Thoracic aorta (tissue), 2 donors: ENCODE results near the gene SOHLH1. TPM values are rescaled to one million over a fixed set of nuclear protein-coding genes. Genes with fewer than 3 reads are reported as not detected.

ENCODE experiments used
- ATAC-seq: fragments of 150-250 bp; one replicate; pipeline ENCODE4 v1.8.0; 2017; ENCODE audit warnings: low read depth; ENCODE audit not compliant: insufficient number of reproducible peaks, low FRiP score
- DNase-seq: peaks from one replicate; pipeline ENCODE4 v3.0.0-alpha.2; 2020; ENCODE audit warnings: low spot score
- H3K27ac ChIP-seq, 2 donors: fragments of 200-600 bp; sonication (generic); 1 replicate in 1 of 2; 2 replicates in 1 of 2; pipeline ENCODE4 v1.5.1; 2016; ENCODE audit warnings: mild to moderate bottlenecking in 2 of 2, moderate library complexity in 2 of 2
- H3K27me3 ChIP-seq: fragments of 200-600 bp; sonication (generic); replicated peaks from 2 replicates; pipeline ENCODE4 v1.6.0; 2016; ENCODE audit warnings: mild to moderate bottlenecking; ENCODE audit not compliant: insufficient read depth
- H3K36me3 ChIP-seq: fragments of 200-600 bp; sonication (generic); one replicate; pipeline ENCODE4 v1.5.1; 2016
- H3K4me1 ChIP-seq, 2 donors: fragments of 200-600 bp; sonication (generic); 1 replicate in 1 of 2; 2 replicates in 1 of 2; pipeline versions ENCODE4 v1.5.1 to v1.6.0; 2016; ENCODE audit warnings: low read depth in 2 of 2, mild to moderate bottlenecking in 1 of 2; ENCODE audit not compliant: control insufficient read depth in 1 of 2
- H3K4me3 ChIP-seq: fragments of 200-600 bp; sonication (generic); 2 replicates; pipeline ENCODE4 v1.5.1; 2016; ENCODE audit warnings: mild to moderate bottlenecking
- H3K9me3 ChIP-seq: fragments of 200-600 bp; sonication (generic); 2 replicates; pipeline ENCODE4 v1.5.1; 2016
- total RNA-seq, 2 donors: library from RNA; depleted of rRNA; stranded (reverse); fragments of >200 nt; gene quantifications; one replicate each; pipeline versions ENCODE4 v1.1.0 to v1.2.3, GENCODE V29; 2016
- TF ChIP-seq, protein P1 (sequence below): fragments of 200-600 bp; sonication (generic); IDR thresholded peaks from one replicate; pipeline ENCODE4 v1.5.1; 2019; ENCODE audit warnings: antibody characterized with exemption

The SOHLH1 gene
- total RNA-seq, 2 donors from 2014 or later: not detected

DNA sequence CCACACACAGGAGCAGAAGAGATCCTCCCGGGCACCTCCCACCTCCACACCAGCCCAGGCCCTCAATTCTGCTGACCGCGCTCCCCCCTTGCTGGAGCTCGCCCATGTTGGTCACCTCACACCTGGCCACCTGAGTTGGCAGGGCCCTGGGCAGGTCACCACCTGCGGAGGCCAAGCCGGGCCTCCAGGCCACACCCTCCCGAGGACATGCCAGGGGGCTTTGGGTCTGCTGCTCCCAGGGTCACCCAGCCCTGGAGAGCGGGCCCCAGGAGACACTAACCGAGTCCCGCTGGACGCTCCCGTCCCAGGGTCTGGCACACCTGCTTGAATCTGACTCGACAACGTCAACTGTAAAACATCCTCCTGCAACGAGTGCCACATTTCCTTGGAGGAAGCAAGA lies 2.1 kb downstream of the SOHLH1 start:
- no peak for ATAC-seq
- DNase-seq: no peak
- TF ChIP-seq, protein P1, sequence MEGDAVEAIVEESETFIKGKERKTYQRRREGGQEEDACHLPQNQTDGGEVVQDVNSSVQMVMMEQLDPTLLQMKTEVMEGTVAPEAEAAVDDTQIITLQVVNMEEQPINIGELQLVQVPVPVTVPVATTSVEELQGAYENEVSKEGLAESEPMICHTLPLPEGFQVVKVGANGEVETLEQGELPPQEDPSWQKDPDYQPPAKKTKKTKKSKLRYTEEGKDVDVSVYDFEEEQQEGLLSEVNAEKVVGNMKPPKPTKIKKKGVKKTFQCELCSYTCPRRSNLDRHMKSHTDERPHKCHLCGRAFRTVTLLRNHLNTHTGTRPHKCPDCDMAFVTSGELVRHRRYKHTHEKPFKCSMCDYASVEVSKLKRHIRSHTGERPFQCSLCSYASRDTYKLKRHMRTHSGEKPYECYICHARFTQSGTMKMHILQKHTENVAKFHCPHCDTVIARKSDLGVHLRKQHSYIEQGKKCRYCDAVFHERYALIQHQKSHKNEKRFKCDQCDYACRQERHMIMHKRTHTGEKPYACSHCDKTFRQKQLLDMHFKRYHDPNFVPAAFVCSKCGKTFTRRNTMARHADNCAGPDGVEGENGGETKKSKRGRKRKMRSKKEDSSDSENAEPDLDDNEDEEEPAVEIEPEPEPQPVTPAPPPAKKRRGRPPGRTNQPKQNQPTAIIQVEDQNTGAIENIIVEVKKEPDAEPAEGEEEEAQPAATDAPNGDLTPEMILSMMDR: no peak
- Histone ChIP-seq H3K27ac (no peak overlapping the region), H3K36me3 (no peaks in the 10 kb centered on the region), H3K9me3 (no peaks in the 10 kb centered on the region), H3K4me3 (no peak overlapping the region), H3K27me3 (no peaks in the 10 kb centered on the region), H3K4me1 (peaks cover 0 to 3% of the 10 kb centered on the region in 2 donors)

DNA sequence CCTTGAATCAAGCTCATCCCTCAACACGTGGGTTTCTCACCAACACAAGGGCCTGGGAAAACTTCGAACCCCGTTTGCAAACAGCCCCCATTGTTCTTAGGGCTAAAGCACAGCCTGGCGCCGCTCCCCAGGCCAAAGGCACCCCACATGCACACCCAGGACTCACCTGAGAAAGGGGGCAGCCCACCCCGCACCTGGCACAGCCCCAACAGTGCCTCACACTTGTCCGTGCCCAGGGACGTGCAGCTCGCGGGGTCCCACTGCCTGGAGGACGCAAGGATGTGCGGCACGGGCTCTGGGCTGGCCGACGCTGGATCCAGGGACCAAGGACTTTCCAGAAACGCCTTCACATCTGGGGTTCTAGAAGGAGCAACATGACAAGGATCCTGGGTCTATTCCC lies 2.8 kb downstream of the SOHLH1 start:
- TF ChIP-seq, protein P1: no peak
- Histone ChIP-seq H3K4me1 (no peaks in the 10 kb centered on the region), H3K27ac (no peak overlapping the region), H3K4me3 (no peak overlapping the region), H3K9me3 (no peaks in the 10 kb centered on the region), H3K36me3 (no peaks in the 10 kb centered on the region), H3K27me3 (no peaks in the 10 kb centered on the region)
- DNase-seq (no peak), ATAC-seq (no peak)

DNA sequence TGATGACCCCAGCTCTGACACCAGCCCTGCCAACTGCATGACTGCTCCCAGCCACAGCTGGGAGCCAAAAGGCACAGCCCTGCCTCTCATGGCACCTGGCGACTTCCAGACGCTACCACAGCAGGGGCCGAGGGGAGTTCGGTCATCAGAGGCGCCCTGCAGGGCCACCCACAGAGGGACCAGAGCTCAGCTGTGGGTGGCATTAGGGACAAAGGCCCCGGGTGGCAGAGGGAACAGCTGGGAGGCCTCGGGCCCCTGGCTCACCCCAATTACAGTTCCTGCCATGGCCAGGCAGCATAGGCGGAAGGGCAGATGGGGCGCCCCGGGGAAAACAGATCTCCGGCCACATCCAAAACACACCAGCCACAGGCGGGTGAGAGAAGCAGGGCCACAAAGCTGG lies 3.6 kb downstream of the SOHLH1 start:
- TF ChIP-seq, protein P1: no peak
- no peaks in the 10 kb centered on the region for H3K36me3 ChIP-seq
- no peaks in the 10 kb centered on the region for H3K27me3 ChIP-seq

DNA sequence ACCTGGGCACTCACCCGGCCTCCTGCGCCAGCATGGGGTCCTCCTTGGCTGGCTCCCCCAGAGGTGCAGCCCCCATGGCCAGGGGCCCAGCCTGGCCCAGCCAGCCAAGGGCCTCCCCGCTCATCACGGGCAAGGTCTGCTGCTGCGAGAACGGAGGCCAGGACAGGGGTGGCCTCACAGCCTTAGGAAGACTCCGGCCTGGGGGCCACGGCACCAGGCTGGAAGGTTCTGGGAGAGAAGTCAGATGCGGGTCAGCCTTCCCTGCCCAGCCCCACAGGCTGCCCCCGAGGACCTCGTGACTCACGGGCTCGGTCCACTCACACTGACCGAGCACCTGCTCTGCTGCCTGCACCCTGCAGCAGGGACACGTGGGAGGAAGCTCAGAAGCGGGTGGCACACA lies 4.2 kb downstream of the SOHLH1 start:
- H3K27me3 ChIP-seq: no peaks in the 10 kb centered on the region
- H3K36me3 ChIP-seq: no peaks in the 10 kb centered on the region
- no peaks in the 10 kb centered on the region for H3K9me3 ChIP-seq
- no peak overlapping the region for H3K27ac ChIP-seq
- no peaks in the 10 kb centered on the region for H3K4me1 ChIP-seq
- no peak overlapping the region for H3K4me3 ChIP-seq
- TF ChIP-seq, protein P1: no peak
- DNase-seq: no peak
- ATAC-seq: no peak

More for the DNA sequence above, 3.6 kb downstream of the SOHLH1 start:
- H3K4me3 ChIP-seq: no peak overlapping the region
- ATAC-seq (no peak), DNase-seq (no peak)
- H3K27ac ChIP-seq: no peak overlapping the region
- no peaks in the 10 kb centered on the region for H3K9me3 ChIP-seq
- H3K4me1 ChIP-seq: no peaks in the 10 kb centered on the region

DNA sequence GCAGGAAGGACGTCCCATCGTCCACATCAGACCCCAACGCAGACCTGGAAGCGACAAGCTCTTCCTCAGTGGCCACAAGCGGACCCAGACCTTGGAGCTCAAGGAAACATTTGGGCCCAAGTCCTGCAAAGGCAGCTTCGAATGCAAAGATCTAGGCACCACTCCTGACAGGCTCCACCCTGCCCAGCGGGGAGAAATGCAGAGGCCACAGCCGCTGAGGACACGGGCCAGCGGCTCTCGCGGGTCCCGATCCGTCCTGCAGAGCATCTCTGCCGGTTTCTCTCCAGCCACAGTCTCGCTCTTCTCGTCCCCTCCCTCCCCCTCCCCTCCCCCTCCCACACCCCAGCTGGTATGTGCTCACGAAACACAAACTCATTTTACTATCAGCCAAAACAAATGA lies 4.9 kb downstream of the SOHLH1 start:
- Histone ChIP-seq H3K36me3 (no peaks in the 10 kb centered on the region), H3K4me1 (no peaks in the 10 kb centered on the region), H3K4me3 (no peak overlapping the region), H3K27ac (no peak overlapping the region), H3K9me3 (no peaks in the 10 kb centered on the region), H3K27me3 (no peaks in the 10 kb centered on the region)
- ATAC-seq (no peak), DNase-seq (no peak)
- TF ChIP-seq, protein P1: no peak
